Esophagus squamous epithelium (tissue), 5 donors: ENCODE measurements around the gene KSR1. TPM values are rescaled to one million over a fixed set of nuclear protein-coding genes. Genes with fewer than 3 reads are reported as not detected.

Experiments
- DNase-seq: peaks from one replicate; lab custom pipeline; 2025; lab: John Stamatoyannopoulos, UW
- H3K27ac ChIP-seq, 4 donors: fragments of 200-600 bp; sonication (generic); one replicate each; pipeline ENCODE4 v1.5.1; 2016 to 2019; ENCODE audit warnings: mild to moderate bottlenecking in 1 of 4
- H3K27me3 ChIP-seq, 4 donors: fragments of 200-600 bp; sonication (generic); 1 replicate in 3 of 4; 2 replicates in 1 of 4; pipeline versions ENCODE4 v1.5.1 to v1.6.0; 2017 to 2021; ENCODE audit warnings: antibody characterized with exemption in 1 of 4
- H3K36me3 ChIP-seq, 3 donors: fragments of 200-600 bp; sonication (generic); one replicate each; pipeline ENCODE4 v1.5.1; 2016 to 2019
- H3K4me1 ChIP-seq, 3 donors: fragments of 200-600 bp; sonication (generic); one replicate each; pipeline ENCODE4 v1.5.1; 2017 to 2019
- H3K4me3 ChIP-seq, 4 donors: fragments of 200-600 bp; sonication (generic); 1 replicate in 3 of 4; 2 replicates in 1 of 4; pipeline ENCODE4 v1.5.1; 2016 to 2019; ENCODE audit warnings: mild to moderate bottlenecking in 2 of 4, moderate library complexity in 1 of 4
- H3K9me3 ChIP-seq, 3 donors: fragments of 200-600 bp; sonication (generic); one replicate each; pipeline ENCODE4 v1.5.1; 2016 to 2019
- CTCF ChIP-seq, 6 experiments: fragments of 450-650 bp in 4 of 6; fragments of 200-600 bp in 2 of 6; sonication (generic) in 2 of 6; IDR thresholded peaks; one replicate each; pipeline ENCODE4 v1.5.1; 2016 to 2019; ENCODE audit warnings: antibody characterized with exemption in 6 of 6, mild to moderate bottlenecking in 4 of 6, moderate library complexity in 4 of 6
- POLR2A ChIP-seq, 4 donors: fragments of 450-650 bp; IDR thresholded peaks; one replicate each; pipeline ENCODE4 v1.6.1; 2017; ENCODE audit warnings: antibody characterized with exemption in 4 of 4, mild to moderate bottlenecking in 4 of 4, moderate library complexity in 3 of 4
- WGBS, 2 donors: methylation state at CpG; one replicate each; pipeline ENCODE4 v1.1.5; 2018; 5-methylcytosine and 5-hydroxymethylcytosine counted together
- intact Hi-C: fragments of 100-400 bp; cut with DNase I; formaldehyde crosslinking; loops from one replicate; pipeline ENCODE4 v1.15.0; 2022
- total RNA-seq, 4 donors: library from RNA; depleted of rRNA; stranded (reverse); fragments of >200 nt; gene quantifications; one replicate each; pipeline ENCODE4 v1.1.0, GENCODE V29; 2016
- donor health status: DM: yes; HTN: yes; CAD: no.

Gene KSR1
- total RNA-seq, 4 donors from 2014 or later = 22.3 to 32.4 (median 31.0) TPM

- intact Hi-C loops = no loop called here
- H3K27me3 ChIP-seq = no peaks in the 10 kb centered on the region
- H3K9me3 ChIP-seq = no peaks in the 10 kb centered on the region
- no peak overlapping the region for H3K27ac ChIP-seq
- TF ChIP-seq CTCF (IDR thresholded peaks at IDR 0.05) = no peak
- TF ChIP-seq POLR2A (IDR thresholded peaks at IDR 0.05) = no peak
- H3K4me3 ChIP-seq = no peak overlapping the region
- H3K36me3 ChIP-seq = no peaks in the 10 kb centered on the region
- WGBS, 2 donors = 81 to 86% methylated on average over 9 to 10 of the region's 14 CpGs
- peaks cover 38 to 83% (median 63%) of the 10 kb centered on the region in 3 donors for H3K4me1 ChIP-seq
- DNase-seq = no peak
Observed at GRCh38 chr17:27475981-27476895, 20.0 kb downstream of the KSR1 start.

- H3K9me3 ChIP-seq = no peaks in the 10 kb centered on the region
- no peak overlapping the region for H3K4me3 ChIP-seq
- peaks cover 34 to 73% (median 53%) of the 10 kb centered on the region in 3 donors for H3K4me1 ChIP-seq
- WGBS, 2 donors = 68 to 71% methylated on average over 8 to 9 of the region's 9 CpGs
- H3K36me3 ChIP-seq = no peaks in the 10 kb centered on the region
- no peak for TF ChIP-seq CTCF (IDR thresholded peaks at IDR 0.05)
- no peak for DNase-seq
- intact Hi-C loops = no loop called here
- H3K27me3 ChIP-seq = no peaks in the 10 kb centered on the region
- no peak overlapping the region for H3K27ac ChIP-seq
Observed at GRCh38 chr17:27477050-27477888, 21.0 kb downstream of the KSR1 start.

- Histone ChIP-seq H3K27ac (no peak overlapping the region), H3K4me1 (peaks cover 28 to 64% (median 44%) of the 10 kb centered on the region in 3 donors), H3K9me3 (no peaks in the 10 kb centered on the region), H3K4me3 (no peak overlapping the region), H3K36me3 (no peaks in the 10 kb centered on the region), H3K27me3 (no peaks in the 10 kb centered on the region)
- WGBS, 2 donors = 81 to 94% methylated on average over 6 to 7 of the region's 9 CpGs
- DNase-seq = no peak
- intact Hi-C loops = no loop called here
- TF ChIP-seq POLR2A (IDR thresholded peaks at IDR 0.05) (no peak), CTCF (IDR thresholded peaks at IDR 0.05) (no peak)
Observed at GRCh38 chr17:27477971-27478684, 21.9 kb downstream of the KSR1 start.

DNA sequence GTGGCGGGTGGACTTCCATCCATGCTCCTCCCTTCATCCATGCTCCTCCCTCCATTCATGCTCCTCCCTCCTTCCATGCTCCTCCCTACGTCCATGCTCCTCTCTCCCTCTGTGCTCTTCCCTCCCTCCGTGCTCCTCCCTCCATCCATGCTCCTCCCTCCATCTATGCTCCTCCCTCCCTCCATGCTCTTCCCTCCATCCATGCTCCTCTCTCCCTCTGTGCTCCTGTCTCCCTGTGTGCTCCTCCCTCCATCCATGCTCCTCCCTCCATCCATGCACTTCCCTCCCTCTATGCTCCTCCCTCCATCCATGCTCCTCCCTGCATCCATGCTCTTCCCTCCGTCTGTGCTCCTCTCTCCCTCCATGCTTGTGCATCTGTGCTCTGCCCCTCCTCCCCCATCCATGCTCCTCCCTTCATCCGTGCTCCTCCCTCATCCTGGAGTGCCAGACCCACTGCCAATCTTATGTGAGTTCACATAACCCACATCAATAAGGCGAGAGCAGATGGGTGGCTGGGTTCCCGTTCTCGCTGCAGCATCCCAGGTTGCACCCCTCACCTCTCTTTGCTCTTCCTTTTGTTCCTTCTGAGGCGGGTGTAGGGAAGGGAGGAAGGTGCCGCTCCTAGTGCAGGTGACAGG is 22.8 kb downstream of the KSR1 start:
- no peak for DNase-seq
- no peaks in the 10 kb centered on the region for H3K27me3 ChIP-seq
- intact Hi-C loops = no loop called here
- H3K36me3 ChIP-seq = no peaks in the 10 kb centered on the region
- H3K4me1 ChIP-seq = peaks cover 22 to 55% (median 35%) of the 10 kb centered on the region in 3 donors
- 87 to 90% methylated on average over 9 of the region's 10 CpGs for WGBS, 2 donors
- no peak overlapping the region for H3K4me3 ChIP-seq
- no peak overlapping the region for H3K27ac ChIP-seq
- TF ChIP-seq POLR2A (IDR thresholded peaks at IDR 0.05) (no peak), CTCF (IDR thresholded peaks at IDR 0.05) (no peak)
- no peaks in the 10 kb centered on the region for H3K9me3 ChIP-seq
